GM06990 (cell line): ENCODE measurements around the gene HMCN1.

Source experiments
- DNase-seq: peaks from one replicate; pipeline ENCODE4 v3.0.0-alpha.2; 2011; ENCODE audit not compliant: insufficient read length; ENCODE audit errors: extremely low read depth
- H3K27me3 ChIP-seq: replicated peaks from 2 replicates; pipeline ENCODE4 v1.6.0; 2011; ENCODE audit warnings: low read length; ENCODE audit not compliant: control insufficient read depth, insufficient read depth
- H3K36me3 ChIP-seq: 2 replicates; pipeline ENCODE4 v1.5.1; 2011; ENCODE audit warnings: low read length; ENCODE audit not compliant: control insufficient read depth, insufficient read depth
- H3K4me3 ChIP-seq: replicated peaks from 2 replicates; pipeline ENCODE4 v1.5.1; 2011; ENCODE audit warnings: low read depth, mild to moderate bottlenecking, control low read depth, low read length
- CTCF ChIP-seq: IDR thresholded peaks from 2 replicates; pipeline ENCODE4 v1.5.1; 2011; ENCODE audit warnings: low read length, control low read depth, mild to moderate bottlenecking, inconsistent platforms; ENCODE audit not compliant: insufficient read depth, poor library complexity, severe bottlenecking

The HMCN1 gene

GRCh38 chr1:185804608-185805007, 70.4 kb downstream of the HMCN1 start:
- Histone ChIP-seq H3K27me3 (no peaks in the 10 kb centered on the region), H3K36me3 (no peaks in the 10 kb centered on the region), H3K4me3 (no peak overlapping the region)
- TF ChIP-seq CTCF: no peak
- no peak for DNase-seq

- H3K27me3 ChIP-seq: no peaks in the 10 kb centered on the region
- no peak for TF ChIP-seq CTCF
- H3K4me3 ChIP-seq: no peak overlapping the region
- H3K36me3 ChIP-seq: no peaks in the 10 kb centered on the region
- no peak for DNase-seq
Measured at GRCh38 chr1:185807275-185807674, 73.1 kb downstream of the HMCN1 start.

DNA sequence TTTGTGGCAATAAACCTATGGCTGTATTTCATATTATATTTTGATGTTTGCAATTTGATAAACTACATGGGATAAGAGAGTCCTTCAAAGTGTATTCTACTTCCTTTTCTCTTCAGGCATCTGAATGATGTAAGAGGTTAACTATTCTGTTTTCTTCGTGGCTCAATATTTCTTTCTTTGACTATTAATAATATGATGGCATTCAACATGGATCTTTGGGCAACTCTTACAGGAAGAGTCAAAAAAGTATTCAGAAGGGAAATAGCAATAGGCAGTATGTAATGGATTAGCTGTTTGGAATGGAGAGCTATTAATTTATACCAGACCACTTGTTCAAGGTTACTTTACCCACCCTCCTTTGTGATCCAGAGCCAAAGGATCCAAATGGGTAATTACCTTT, 74.4 kb downstream of the HMCN1 start:
- no peak for DNase-seq
- TF ChIP-seq CTCF: no peak
- Histone ChIP-seq H3K4me3 (no peak overlapping the region), H3K27me3 (no peaks in the 10 kb centered on the region), H3K36me3 (no peaks in the 10 kb centered on the region)

- Histone ChIP-seq H3K36me3 (no peaks in the 10 kb centered on the region), H3K4me3 (no peak overlapping the region), H3K27me3 (no peaks in the 10 kb centered on the region)
- no peak for DNase-seq
- TF ChIP-seq CTCF: no peak
Measured at GRCh38 chr1:185811073-185811709, 77.0 kb downstream of the HMCN1 start.

- DNase-seq: no peak
- Histone ChIP-seq H3K27me3 (no peaks in the 10 kb centered on the region), H3K36me3 (no peaks in the 10 kb centered on the region), H3K4me3 (no peak overlapping the region)
- TF ChIP-seq CTCF: no peak
Measured at GRCh38 chr1:185812934-185813333, 78.7 kb downstream of the HMCN1 start.
